Parietal lobe (tissue), 1 donor: ENCODE results near the gene GIT1. TPM values are rescaled to one million over a fixed set of nuclear protein-coding genes. Genes with fewer than 3 reads are reported as not detected.

Source experiments
- total RNA-seq: library from RNA; depleted of rRNA; stranded (reverse); fragments of >200 nt; gene quantifications from one replicate; pipeline ENCODE4 v1.2.3, GENCODE V29; 2014

Gene GIT1, protein sequence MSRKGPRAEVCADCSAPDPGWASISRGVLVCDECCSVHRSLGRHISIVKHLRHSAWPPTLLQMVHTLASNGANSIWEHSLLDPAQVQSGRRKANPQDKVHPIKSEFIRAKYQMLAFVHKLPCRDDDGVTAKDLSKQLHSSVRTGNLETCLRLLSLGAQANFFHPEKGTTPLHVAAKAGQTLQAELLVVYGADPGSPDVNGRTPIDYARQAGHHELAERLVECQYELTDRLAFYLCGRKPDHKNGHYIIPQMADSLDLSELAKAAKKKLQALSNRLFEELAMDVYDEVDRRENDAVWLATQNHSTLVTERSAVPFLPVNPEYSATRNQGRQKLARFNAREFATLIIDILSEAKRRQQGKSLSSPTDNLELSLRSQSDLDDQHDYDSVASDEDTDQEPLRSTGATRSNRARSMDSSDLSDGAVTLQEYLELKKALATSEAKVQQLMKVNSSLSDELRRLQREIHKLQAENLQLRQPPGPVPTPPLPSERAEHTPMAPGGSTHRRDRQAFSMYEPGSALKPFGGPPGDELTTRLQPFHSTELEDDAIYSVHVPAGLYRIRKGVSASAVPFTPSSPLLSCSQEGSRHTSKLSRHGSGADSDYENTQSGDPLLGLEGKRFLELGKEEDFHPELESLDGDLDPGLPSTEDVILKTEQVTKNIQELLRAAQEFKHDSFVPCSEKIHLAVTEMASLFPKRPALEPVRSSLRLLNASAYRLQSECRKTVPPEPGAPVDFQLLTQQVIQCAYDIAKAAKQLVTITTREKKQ
- total RNA-seq, result 48.5 TPM

DNA sequence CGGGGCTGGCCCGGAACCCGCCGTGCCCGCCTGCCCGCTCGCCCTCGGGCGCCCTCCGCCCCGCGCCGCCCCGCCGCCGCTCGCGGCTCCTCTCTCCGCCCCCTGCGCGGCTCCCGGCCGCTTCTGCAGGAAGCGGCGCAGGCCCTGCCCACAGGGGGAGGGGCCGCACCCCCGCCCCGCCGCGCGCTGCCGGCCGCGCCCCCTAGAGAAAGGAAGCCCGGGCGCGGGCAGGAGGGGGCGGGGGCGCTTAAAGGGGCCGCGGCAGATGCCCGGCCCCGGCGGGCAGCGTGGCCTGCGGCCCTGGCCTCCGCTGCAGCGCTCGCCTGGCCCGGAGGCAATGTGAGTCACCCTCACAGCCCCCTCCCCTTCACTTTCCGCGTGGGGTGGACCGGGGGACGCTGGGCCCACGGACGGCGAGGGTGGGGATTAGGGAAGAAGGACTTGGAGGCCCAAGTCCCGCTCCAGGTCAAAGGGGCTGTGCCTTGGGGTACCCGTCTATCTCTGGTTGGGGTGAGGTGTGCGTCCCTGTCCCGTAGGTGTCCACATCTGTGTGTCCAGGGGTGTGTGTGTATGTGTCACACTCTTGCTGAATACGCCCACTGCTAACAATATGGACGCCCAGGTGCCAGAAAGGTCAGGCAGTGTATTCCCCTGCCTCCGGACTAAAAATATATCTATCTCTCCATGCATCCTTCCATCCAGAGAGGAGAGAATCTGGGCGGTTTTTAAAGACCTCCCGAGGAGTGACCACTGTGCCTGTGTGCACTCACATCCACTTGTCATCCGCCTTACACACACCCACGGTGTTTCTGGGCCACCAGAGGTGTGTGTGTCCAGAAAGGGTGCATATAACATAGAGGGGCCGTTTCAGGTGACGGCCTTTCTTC, at the start of gene GIT1:
Gene GIT1 (minus strand): TSS at position 125 of the 887 bp plus-strand sequence. CDS start 270 bp downstream, outside the sequence.

DNA sequence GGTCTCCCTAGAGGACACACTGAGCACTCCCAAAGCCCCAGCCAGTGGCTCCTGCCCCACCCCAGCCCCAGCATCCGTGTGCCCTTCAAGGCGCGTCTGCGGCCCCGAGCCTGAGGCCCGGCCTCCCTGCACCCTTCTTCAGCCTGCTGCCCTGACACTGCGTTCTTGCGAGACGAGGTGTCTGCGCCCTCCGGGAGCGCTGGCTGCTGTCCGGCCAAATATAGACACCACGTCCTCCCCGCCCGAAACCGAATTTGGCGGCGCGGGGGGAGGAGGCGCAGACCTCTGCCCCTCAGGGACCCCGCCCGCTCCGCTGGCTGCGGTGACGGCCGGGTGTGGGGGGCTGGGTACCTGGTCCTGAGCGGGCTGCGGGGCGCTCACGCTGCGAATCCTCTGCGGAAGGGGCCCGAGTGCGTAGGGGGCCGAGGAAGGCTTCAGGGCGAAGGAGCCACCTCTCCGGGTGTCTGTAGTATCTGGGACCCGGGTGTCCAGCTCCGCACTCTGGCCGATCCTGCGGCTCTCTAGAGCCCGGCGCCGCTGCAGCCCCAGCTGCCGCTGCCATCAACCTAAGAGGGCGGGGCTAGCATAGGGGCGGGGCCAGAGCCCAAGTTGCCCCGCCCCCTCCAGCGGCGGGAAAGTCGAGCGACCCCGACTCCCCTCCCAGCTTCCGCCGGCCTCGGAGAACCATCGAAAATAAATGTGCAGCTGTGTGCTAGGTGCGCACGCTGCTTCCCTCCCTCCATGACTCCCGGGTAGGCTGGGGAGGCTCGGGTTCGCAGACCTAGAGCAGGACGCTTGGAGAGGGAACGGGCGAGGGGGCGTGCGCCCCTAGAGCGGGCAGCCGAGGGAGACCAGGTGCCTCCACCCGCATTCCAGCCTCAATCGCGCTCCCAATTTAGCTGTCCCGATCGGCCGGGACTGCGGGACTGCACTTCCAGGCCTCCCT, 33.2 kb upstream of the GIT1 start, which contains the start of gene CORO6:
Gene CORO6 (minus strand): TSS at position 576 of the 946 bp plus-strand sequence. CDS start 1,491 bp downstream, outside the sequence.

DNA sequence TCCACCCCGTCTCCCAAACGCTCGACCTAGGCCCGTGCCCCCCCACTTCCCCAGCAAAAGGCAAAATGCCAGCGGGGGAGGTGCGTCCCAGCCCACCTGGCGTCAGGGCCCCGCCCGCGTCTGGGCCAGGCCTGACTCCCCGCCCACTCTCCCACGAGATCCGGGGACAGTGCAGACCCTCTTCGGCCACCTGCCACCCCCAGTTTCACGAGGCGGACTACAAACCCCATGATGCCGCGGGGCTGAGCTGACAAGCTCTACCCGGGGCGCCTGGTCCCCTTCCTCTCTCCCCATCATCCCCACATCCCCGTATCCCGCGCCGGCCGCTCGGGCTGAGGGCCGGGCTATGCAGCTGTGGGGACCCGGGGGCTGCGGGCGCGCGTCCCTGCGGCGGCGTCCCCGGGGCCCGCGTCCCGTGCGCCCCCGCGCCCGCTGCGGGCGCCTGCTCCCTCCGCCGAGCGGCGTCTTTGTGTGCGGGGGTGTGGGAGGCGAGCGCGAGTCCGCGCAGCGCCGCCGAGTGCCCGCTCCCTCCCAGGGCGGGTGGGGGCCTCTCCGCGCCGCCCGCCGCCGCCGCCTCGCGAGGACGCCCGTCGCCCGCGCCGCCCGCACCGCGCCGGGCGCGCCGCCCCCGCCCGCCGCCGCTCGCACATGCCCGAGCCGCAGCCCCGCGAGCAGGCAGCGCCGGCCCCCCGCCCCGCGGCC, 3.6 kb upstream of the GIT1 start, which contains the start of gene ANKRD13B:
Gene ANKRD13B (plus strand): TSS at position 283 of the 702 bp plus-strand sequence. CDS start 490 bp downstream, outside the sequence.

DNA sequence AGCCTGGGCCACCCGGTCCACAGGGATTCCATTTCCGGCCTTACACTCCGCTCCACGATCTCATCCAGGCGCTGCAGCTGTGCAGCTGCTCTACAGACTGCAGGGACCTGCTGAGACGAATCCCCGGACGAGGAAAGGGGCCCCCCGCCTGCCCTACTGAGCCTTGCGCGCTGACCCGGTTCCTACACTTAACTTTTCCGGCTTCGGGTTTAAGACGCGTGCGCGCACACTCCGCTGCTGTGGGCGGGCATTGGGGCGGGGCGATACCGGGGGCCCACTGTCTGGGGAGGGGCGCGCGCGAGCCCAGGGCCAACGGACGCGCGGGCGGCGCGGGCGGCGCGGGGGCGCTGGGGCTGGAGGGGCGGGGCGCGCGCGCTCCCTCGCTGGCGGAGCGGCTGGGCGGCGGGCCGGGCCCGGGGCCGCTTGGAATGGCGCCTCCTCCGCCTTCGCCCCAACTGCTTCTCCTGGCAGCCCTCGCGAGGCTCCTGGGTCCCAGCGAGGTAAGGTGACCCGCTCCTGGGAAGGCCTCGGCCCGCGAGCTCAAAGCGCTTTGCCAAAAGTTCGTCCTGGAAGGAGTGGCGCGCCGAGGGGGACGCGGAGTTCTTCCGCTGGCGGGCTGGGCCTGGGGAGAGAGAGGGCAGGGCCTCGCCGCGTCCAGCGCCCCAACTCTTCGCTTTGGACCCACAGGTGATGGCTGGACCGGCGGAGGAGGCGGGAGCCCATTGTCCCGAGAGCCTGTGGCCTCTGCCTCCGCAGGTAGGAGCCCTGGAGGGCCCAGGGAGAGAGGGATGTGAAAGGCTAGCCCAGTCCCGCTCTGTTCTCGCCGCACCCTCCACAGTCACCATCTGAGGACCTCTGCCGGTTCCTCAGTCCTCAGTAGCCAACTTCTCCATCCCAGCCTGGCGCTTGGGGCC, 20.9 kb downstream of the GIT1 start, which contains the start of gene TP53I13:
Gene TP53I13 (plus strand): TSS at position 371 of the 914 bp plus-strand sequence. CDS start 58 bp downstream, at position 429.

GRCh38 chr17:29566473-29567303, 22.8 kb downstream of the GIT1 start, which contains the start of gene ABHD15:
Gene ABHD15 (minus strand): TSS chr17:29567037. CDS start chr17:29566966, 71 bp downstream.

Other genes with a start within 250 kb of the GIT1 start
- 229 TPM for gene TAOK1, start 199.3 kb downstream of the GIT1 start, total RNA-seq
- gene ABHD15, start 22.6 kb downstream of the GIT1 start, total RNA-seq, result 0.63 TPM
- gene TP53I13, start 20.9 kb downstream of the GIT1 start, total RNA-seq, result 7.8 TPM
- 65.1 TPM for gene ANKRD13B, start 3.5 kb upstream of the GIT1 start, total RNA-seq
- 2.5 TPM for gene CORO6, start 33.3 kb upstream of the GIT1 start, total RNA-seq